ENCODE data around the gene OSBPL2. TPM values are rescaled to one million over a fixed set of nuclear protein-coding genes. Genes with fewer than 3 reads are reported as not detected.

The OSBPL2 gene
- total and polyA plus RNA-seq, 2 donors (not counting 3 experiments of a cell fraction or from before 2014, with no cell fraction given) = 13.1 to 33.0 TPM

DNA sequence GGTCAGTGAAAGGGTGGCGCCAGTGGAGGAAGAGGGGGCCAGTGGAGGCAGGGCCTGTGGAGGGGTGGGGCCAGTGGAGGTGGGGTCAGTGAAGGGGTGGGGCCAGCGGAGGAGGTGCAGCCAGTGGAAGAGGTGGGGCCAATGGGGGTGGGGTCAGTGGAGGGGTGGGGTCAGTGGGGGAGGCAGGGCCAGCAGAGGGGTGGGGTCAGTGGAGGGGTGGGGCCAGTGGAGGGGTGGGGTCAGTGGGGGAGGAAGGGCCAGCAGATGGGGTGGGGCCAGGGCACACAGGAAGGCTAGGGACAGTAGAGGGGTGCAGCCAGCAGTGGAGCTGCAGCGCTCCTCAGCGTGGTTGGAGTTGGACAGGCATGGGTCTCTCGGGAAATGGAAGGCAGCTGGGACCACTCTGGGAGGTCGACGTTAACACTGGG, 83.2 kb downstream of the OSBPL2 start:
- no peaks in the 10 kb centered on the region for H3K9me3 ChIP-seq (replicated peaks; ENCODE audit: control insufficient read depth, insufficient read depth, low read length)
- TF ChIP-seq GATA2 (IDR thresholded peaks at IDR 0.05; ENCODE audit: insufficient read depth, insufficient read length, low read depth, low read length) (no peak), FOS (IDR thresholded peaks at IDR 0.05; ENCODE audit: borderline replicate concordance, insufficient read depth, low read length) (no peak), JUN (IDR thresholded peaks at IDR 0.05; ENCODE audit: borderline replicate concordance, insufficient read depth, insufficient read length, low read depth) (no peak), EZH2 (IDR thresholded peaks at IDR 0.05; ENCODE audit: borderline replicate concordance, low read depth, low read length, severe bottlenecking) (no peak), POLR2AphosphoS5 (IDR thresholded peaks at IDR 0.05; ENCODE audit: insufficient read depth, low read depth, low read length) (no peak), MYC (IDR thresholded peaks at IDR 0.05; ENCODE audit: low read depth, low read length) (no peak), POLR2A (IDR thresholded peaks at IDR 0.05; ENCODE audit: low read depth, low read length) (no peak)
- TF ChIP-seq, protein P1, sequence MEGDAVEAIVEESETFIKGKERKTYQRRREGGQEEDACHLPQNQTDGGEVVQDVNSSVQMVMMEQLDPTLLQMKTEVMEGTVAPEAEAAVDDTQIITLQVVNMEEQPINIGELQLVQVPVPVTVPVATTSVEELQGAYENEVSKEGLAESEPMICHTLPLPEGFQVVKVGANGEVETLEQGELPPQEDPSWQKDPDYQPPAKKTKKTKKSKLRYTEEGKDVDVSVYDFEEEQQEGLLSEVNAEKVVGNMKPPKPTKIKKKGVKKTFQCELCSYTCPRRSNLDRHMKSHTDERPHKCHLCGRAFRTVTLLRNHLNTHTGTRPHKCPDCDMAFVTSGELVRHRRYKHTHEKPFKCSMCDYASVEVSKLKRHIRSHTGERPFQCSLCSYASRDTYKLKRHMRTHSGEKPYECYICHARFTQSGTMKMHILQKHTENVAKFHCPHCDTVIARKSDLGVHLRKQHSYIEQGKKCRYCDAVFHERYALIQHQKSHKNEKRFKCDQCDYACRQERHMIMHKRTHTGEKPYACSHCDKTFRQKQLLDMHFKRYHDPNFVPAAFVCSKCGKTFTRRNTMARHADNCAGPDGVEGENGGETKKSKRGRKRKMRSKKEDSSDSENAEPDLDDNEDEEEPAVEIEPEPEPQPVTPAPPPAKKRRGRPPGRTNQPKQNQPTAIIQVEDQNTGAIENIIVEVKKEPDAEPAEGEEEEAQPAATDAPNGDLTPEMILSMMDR (IDR thresholded peaks at IDR 0.05; ENCODE audit: extremely low read depth in 1 of 2, insufficient read depth in 1 of 2, low read depth in 1 of 2, low read length in 2 of 2) = no peak
- TF ChIP-seq, protein P2, sequence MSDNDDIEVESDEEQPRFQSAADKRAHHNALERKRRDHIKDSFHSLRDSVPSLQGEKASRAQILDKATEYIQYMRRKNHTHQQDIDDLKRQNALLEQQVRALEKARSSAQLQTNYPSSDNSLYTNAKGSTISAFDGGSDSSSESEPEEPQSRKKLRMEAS (IDR thresholded peaks at IDR 0.05; ENCODE audit: insufficient read depth, insufficient read length) = no peak
- no TSS peak for BruUV-seq (replicated peaks)
- POLR2A ChIA-PET = no interaction called here
- peaks cover 4% of the 10 kb centered on the region for H3K79me2 ChIP-seq (ENCODE audit: control insufficient read depth, insufficient read depth, low read length)
- H3K4me3 ChIP-seq (replicated peaks in 1 of 3; ENCODE audit: insufficient read depth in 1 of 3, low read depth in 1 of 3, low read length in 3 of 3) = no peak overlapping the region
- no peak overlapping the region for H3K4me2 ChIP-seq (ENCODE audit: insufficient read depth, low read length)
- no peaks in the 10 kb centered on the region for H3K4me1 ChIP-seq (ENCODE audit: control insufficient read depth, extremely low read depth, insufficient read depth, low read length)
- FAIRE-seq = no peak
- H3K9me1 ChIP-seq (replicated peaks; ENCODE audit: control insufficient read depth, extremely low read depth, insufficient read depth, low read length) = no peaks in the 10 kb centered on the region
- no peak overlapping the region for H3K9ac ChIP-seq (replicated peaks; ENCODE audit: extremely low read depth, insufficient read depth, low read length)
- no peak overlapping the region for H2AFZ ChIP-seq (ENCODE audit: low read depth, low read length)
- intact Hi-C loops (cut with micrococcal nuclease) (loop anchor here (5.0 kb wide), 1 partner anchor 36 kb away; no protein-coding TSS in a partner anchor), dilution Hi-C loops (cut with MboI; ENCODE audit: extremely low pct_ligation_motif_present, low sequenced_read_pairs) (no loop called here)
- no peak overlapping the region for H3K27ac ChIP-seq (ENCODE audit: insufficient read depth, low read depth, low read length)
- no peaks in the 10 kb centered on the region for H3K27me3 ChIP-seq (ENCODE audit: control insufficient read depth in 2 of 2, insufficient read depth in 2 of 2, low read length in 2 of 2)
- CTCF ChIA-PET = no interaction called here
- DNase-seq (ENCODE audit: low read depth, low spot score) = no peak
- no peaks in the 10 kb centered on the region for H4K20me1 ChIP-seq (replicated peaks; ENCODE audit: control insufficient read depth, extremely low read depth, insufficient read depth, low read length)
- H3K36me3 ChIP-seq (ENCODE audit: control insufficient read depth in 2 of 2, extremely low read depth in 1 of 2, insufficient read depth in 2 of 2, low read length in 2 of 2) = peaks cover 18 to 37% of the 10 kb centered on the region in 2 experiments

All from endothelial cell of umbilical vein (primary cell).